ENCODE data around the gene PIGH.

The PIGH gene

DNA sequence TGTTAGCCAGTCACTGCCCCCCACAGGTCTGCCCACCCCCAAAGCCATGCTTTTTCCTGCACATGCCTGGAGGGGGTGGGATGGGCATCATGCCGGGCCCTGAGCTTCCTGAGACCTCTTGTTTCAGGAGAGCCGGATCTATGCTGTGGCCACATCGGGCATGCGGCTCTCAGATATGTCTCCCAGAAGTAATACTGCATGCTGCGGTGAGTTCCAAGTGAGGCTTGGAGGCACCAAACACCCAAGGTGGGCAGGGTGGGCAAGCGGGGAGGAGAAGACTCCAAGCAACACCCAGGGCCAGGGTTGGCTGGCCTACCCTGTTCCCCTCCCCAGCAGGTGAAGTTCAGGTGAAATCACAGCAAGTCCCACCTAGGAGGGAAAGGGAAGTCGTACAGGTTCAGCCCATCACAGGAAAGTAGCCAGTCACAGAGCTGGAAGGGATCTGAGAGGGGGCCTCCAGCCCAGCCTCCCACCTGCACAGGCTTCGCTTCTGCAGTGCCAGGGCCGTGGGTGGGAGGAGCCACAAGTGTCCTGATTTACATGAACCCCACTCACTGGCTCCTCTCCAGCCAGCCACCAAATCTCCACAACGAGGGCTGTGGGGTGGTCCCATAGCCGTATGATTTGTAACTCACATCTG is 30.9 kb downstream of the PIGH start:
- no peaks in the 10 kb centered on the region for H3K27me3 ChIP-seq (replicated peaks)
- H3K36me3 ChIP-seq (replicated peaks): no peaks in the 10 kb centered on the region
- in situ Hi-C loops (cut with HindIII; ENCODE audit: low pct_ligation_motif_present, low sequenced_read_pairs): no loop called here
- DNase-seq: no peak
- H3K4me3 ChIP-seq (ENCODE audit: low read depth, low read length): no peak overlapping the region
- TF ChIP-seq, protein P1, sequence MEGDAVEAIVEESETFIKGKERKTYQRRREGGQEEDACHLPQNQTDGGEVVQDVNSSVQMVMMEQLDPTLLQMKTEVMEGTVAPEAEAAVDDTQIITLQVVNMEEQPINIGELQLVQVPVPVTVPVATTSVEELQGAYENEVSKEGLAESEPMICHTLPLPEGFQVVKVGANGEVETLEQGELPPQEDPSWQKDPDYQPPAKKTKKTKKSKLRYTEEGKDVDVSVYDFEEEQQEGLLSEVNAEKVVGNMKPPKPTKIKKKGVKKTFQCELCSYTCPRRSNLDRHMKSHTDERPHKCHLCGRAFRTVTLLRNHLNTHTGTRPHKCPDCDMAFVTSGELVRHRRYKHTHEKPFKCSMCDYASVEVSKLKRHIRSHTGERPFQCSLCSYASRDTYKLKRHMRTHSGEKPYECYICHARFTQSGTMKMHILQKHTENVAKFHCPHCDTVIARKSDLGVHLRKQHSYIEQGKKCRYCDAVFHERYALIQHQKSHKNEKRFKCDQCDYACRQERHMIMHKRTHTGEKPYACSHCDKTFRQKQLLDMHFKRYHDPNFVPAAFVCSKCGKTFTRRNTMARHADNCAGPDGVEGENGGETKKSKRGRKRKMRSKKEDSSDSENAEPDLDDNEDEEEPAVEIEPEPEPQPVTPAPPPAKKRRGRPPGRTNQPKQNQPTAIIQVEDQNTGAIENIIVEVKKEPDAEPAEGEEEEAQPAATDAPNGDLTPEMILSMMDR (IDR thresholded peaks at IDR 0.05; ENCODE audit: low read depth, low read length, missing control alignments): no peak
- no peak overlapping the region for H3K27ac ChIP-seq

DNA sequence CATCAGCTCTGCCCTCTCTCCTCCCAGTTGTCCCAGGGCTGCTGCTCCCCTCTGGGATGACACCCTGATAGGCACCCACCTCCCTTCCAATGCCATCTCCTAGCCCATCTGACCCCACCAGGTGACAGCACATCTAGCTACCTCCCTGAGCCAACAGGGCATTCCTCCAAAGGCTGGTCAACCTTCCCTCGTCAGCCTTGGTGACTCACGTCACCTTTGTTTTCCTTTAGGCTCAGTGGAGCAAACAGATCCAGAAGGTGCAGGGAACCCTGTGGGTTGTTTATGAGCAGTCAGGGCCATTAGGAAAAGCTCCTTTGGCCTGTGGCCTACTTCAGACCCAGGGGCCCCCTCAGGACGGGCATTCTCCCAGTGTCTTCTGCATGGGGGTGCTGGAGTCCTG is 32.4 kb downstream of the PIGH start:
- H3K27me3 ChIP-seq (replicated peaks): no peaks in the 10 kb centered on the region
- H3K4me3 ChIP-seq (ENCODE audit: low read depth, low read length): no peak overlapping the region
- no peaks in the 10 kb centered on the region for H3K36me3 ChIP-seq (replicated peaks)
- TF ChIP-seq, protein P1 (IDR thresholded peaks at IDR 0.05; ENCODE audit: low read depth, low read length, missing control alignments): no peak
- H3K27ac ChIP-seq: no peak overlapping the region
- in situ Hi-C loops (cut with HindIII; ENCODE audit: low pct_ligation_motif_present, low sequenced_read_pairs): no loop called here
- DNase-seq: no peak

DNA sequence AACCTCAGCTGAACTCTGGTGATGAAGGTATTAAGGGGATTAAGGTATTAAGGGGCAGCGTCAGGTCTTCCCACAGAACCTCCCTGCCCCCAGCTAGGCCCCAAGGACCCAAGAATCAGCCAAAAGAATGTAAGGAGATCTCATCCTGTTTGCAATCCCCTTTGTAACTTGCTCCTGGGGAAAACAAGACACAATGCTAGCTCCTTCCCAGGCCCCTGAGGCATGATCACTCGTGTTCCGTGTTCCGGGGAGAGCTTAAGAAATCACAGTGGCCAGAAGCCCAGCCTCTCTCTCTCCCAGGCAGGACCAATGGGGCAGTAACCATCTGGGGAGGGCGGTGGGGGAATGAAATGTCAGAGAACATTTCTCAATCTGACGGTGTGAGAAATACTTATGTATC is 33.2 kb downstream of the PIGH start:
- H3K27ac ChIP-seq: no peak overlapping the region
- TF ChIP-seq, protein P1 (IDR thresholded peaks at IDR 0.05; ENCODE audit: low read depth, low read length, missing control alignments): no peak
- no peak for DNase-seq
- H3K36me3 ChIP-seq (replicated peaks): no peaks in the 10 kb centered on the region
- H3K27me3 ChIP-seq (replicated peaks): no peaks in the 10 kb centered on the region
- in situ Hi-C loops (cut with HindIII; ENCODE audit: low pct_ligation_motif_present, low sequenced_read_pairs): no loop called here
- no peak overlapping the region for H3K4me3 ChIP-seq (ENCODE audit: low read depth, low read length)

DNA sequence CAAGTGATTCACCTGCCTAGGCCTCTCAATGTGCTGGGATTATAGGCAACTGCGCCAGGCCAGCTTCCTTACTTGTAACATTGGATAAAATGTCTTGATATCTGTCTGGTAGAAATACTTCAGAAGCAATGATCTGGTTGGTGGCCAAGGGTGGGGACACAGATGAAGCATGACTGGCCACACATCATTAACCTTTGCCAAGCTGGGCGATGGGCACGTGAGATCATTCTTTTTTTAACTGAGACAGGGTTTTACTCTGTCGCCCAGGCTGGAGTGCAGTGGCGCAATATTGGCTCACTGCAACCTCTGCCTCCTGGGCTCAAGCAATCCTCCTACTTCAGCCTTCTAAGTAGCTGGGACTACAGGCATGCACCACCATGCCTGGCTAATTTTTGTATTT is 35.8 kb downstream of the PIGH start:
- in situ Hi-C loops (cut with HindIII; ENCODE audit: low pct_ligation_motif_present, low sequenced_read_pairs): no loop called here

DNA sequence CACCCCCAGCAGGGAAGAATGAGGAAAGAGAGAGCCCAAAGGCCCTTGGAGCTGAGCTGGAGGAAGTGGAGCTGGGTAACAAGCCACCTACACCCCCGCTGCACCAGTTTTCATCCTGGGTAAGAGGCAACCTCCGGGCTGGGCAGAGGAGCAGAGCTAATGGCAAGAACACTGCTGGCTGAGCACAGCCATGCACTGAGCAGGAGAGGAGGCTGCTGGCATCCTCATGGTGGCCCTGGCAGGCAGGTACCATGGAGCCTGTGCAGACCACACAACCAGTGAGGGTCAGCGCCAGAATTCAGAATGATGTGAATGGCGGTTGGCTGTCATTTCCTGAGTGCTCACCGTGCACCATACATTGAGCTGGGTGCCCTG is 37.3 kb downstream of the PIGH start:
- Histone ChIP-seq H3K36me3 (replicated peaks) (no peaks in the 10 kb centered on the region), H3K4me3 (ENCODE audit: low read depth, low read length) (no peak overlapping the region), H3K27ac (no peak overlapping the region), H3K27me3 (replicated peaks) (no peaks in the 10 kb centered on the region)
- in situ Hi-C loops (cut with HindIII; ENCODE audit: low pct_ligation_motif_present, low sequenced_read_pairs): no loop called here
- TF ChIP-seq, protein P1 (IDR thresholded peaks at IDR 0.05; ENCODE audit: low read depth, low read length, missing control alignments): no peak
- DNase-seq: no peak

More for the DNA sequence above, 35.8 kb downstream of the PIGH start:
- TF ChIP-seq, protein P1 (IDR thresholded peaks at IDR 0.05; ENCODE audit: low read depth, low read length, missing control alignments): no peak
- Histone ChIP-seq H3K36me3 (replicated peaks) (no peaks in the 10 kb centered on the region), H3K27ac (no peak overlapping the region), H3K4me3 (ENCODE audit: low read depth, low read length) (no peak overlapping the region), H3K27me3 (replicated peaks) (no peaks in the 10 kb centered on the region)
- no peak for DNase-seq

Data from brain microvascular endothelial cell (primary cell).